Endothelial cell of umbilical vein (primary cell): Measurements from ENCODE around the gene NAP1L5. TPM values are rescaled to one million over a fixed set of nuclear protein-coding genes. Genes with fewer than 3 reads are reported as not detected.

ENCODE experiments used
- BruUV-seq: library from RNA; stranded (reverse); fragments of 400-500 nt; replicated peaks from 2 replicates; lab custom pipeline; 2021; lab: Mats Ljungman, UMichigan
- CTCF ChIA-PET: fragments of 300-600, 350-600 bp; sonication (Branson Sonifier 250); formaldehyde crosslinking; loops from one replicate; lab custom pipeline; 2021; ENCODE audit warnings: antibody characterized with exemption, inconsistent platforms; lab: Charles Lee
- POLR2A ChIA-PET: fragments of 300-600, 350-600 bp; sonication (Branson Sonifier 250); formaldehyde crosslinking; loops from one replicate; lab custom pipeline; 2021; ENCODE audit warnings: antibody characterized with exemption, inconsistent platforms; lab: Charles Lee
- DNase-seq: peaks from one replicate; pipeline ENCODE4 v3.0.0-alpha.2; 2011; ENCODE audit warnings: low read depth, low spot score
- FAIRE-seq: peaks from 2 replicates; lab custom pipeline; 2011; peaks lifted over from hg19 to GRCh38; lab: Jason Lieb, UNC
- H2AFZ ChIP-seq: 2 replicates; pipeline ENCODE4 v1.6.0; 2012; ENCODE audit warnings: low read depth, low read length, control low read depth, inconsistent platforms
- H3K27ac ChIP-seq: 2 replicates; pipeline ENCODE4 v1.5.1; 2011; ENCODE audit warnings: low read depth, mild to moderate bottlenecking, control low read depth, low read length, moderate library complexity; ENCODE audit not compliant: insufficient read depth
- H3K27me3 ChIP-seq, 2 experiments: 2 replicates each; pipeline versions ENCODE4 v1.6.0 to v1.6.1; 2011; ENCODE audit warnings: low read length in 2 of 2, mixed read lengths in 1 of 2; ENCODE audit not compliant: control insufficient read depth in 2 of 2, insufficient read depth in 2 of 2
- H3K36me3 ChIP-seq, 2 experiments: 2 replicates in 1 of 2; 3 replicates in 1 of 2; pipeline ENCODE4 v1.5.1; 2011; ENCODE audit warnings: low read length in 2 of 2, mild to moderate bottlenecking in 1 of 2, moderate library complexity in 1 of 2; ENCODE audit not compliant: control insufficient read depth in 2 of 2, insufficient read depth in 2 of 2; ENCODE audit errors: extremely low read depth in 1 of 2
- H3K4me1 ChIP-seq: 3 replicates; pipeline ENCODE4 v1.5.1; 2011; ENCODE audit warnings: mild to moderate bottlenecking, low read length; ENCODE audit not compliant: control insufficient read depth, insufficient read depth; ENCODE audit errors: extremely low read depth
- H3K4me2 ChIP-seq: 2 replicates; pipeline ENCODE4 v1.6.1; 2011; ENCODE audit warnings: low read length, control low read depth, mixed read lengths; ENCODE audit not compliant: insufficient read depth
- H3K4me3 ChIP-seq, 3 experiments: fragments of 200-600 bp in 1 of 3; sonication (generic), shearing (Covaris generic) in 1 of 3; replicated peaks in 1 of 3; 2 replicates each; pipeline ENCODE4 v1.5.1; 2011 to 2016; ENCODE audit warnings: control low read depth in 3 of 3, low read length in 3 of 3, mild to moderate bottlenecking in 2 of 3, inconsistent platforms in 1 of 3, low read depth in 1 of 3, moderate library complexity in 1 of 3; ENCODE audit not compliant: insufficient read depth in 1 of 3
- H3K79me2 ChIP-seq: 2 replicates; pipeline ENCODE4 v1.6.0; 2012; ENCODE audit warnings: low read length, inconsistent platforms; ENCODE audit not compliant: control insufficient read depth, insufficient read depth
- H3K9ac ChIP-seq: replicated peaks from 2 replicates; pipeline ENCODE3; 2011; ENCODE audit warnings: low read length, control low read depth; ENCODE audit not compliant: insufficient read depth; ENCODE audit errors: extremely low read depth
- H3K9me1 ChIP-seq: replicated peaks from 3 replicates; pipeline ENCODE4 v1.6.0; 2011; ENCODE audit warnings: mild to moderate bottlenecking, low read length; ENCODE audit not compliant: control insufficient read depth, insufficient read depth; ENCODE audit errors: extremely low read depth
- H3K9me3 ChIP-seq: replicated peaks from 2 replicates; pipeline ENCODE4 v1.5.1; 2012; ENCODE audit warnings: low read length, inconsistent platforms; ENCODE audit not compliant: control insufficient read depth, insufficient read depth
- H4K20me1 ChIP-seq: replicated peaks from 2 replicates; pipeline ENCODE3; 2011; ENCODE audit warnings: mild to moderate bottlenecking, low read length; ENCODE audit not compliant: control insufficient read depth, insufficient read depth; ENCODE audit errors: extremely low read depth
- CTCF ChIP-seq, 2 donors: IDR thresholded peaks; 1 replicate in 1 of 2; 2 replicates in 1 of 2; pipeline ENCODE4 v1.5.1; 2011; ENCODE audit warnings: low read length in 2 of 2, mild to moderate bottlenecking in 2 of 2, moderate library complexity in 2 of 2, control low read depth in 1 of 2, inconsistent platforms in 1 of 2, low read depth in 1 of 2; ENCODE audit not compliant: insufficient read depth in 1 of 2; ENCODE audit errors: extremely low read depth in 1 of 2
- EZH2 ChIP-seq: IDR thresholded peaks from 2 replicates; pipeline ENCODE4 v1.6.1; 2012; ENCODE audit warnings: borderline replicate concordance, low read depth, mild to moderate bottlenecking, moderate library complexity, low read length, inconsistent platforms; ENCODE audit not compliant: severe bottlenecking
- FOS ChIP-seq: IDR thresholded peaks from 2 replicates; pipeline ENCODE4 v1.6.1; 2011; ENCODE audit warnings: mild to moderate bottlenecking, low read length, moderate library complexity, borderline replicate concordance; ENCODE audit not compliant: insufficient read depth
- GATA2 ChIP-seq: IDR thresholded peaks from 2 replicates; pipeline ENCODE4 v1.7.0; 2011; ENCODE audit warnings: low read depth, mild to moderate bottlenecking, moderate library complexity, mixed read lengths, low read length; ENCODE audit not compliant: insufficient read length, insufficient read depth
- JUN ChIP-seq: IDR thresholded peaks from 2 replicates; pipeline ENCODE4 v1.6.1; 2011; ENCODE audit warnings: borderline replicate concordance, low read depth; ENCODE audit not compliant: insufficient read length, insufficient read depth
- MAX ChIP-seq: IDR thresholded peaks from 2 replicates; pipeline ENCODE4 v1.6.1; 2011; ENCODE audit not compliant: insufficient read depth, insufficient read length
- MYC ChIP-seq: IDR thresholded peaks from one replicate; pipeline ENCODE4 v1.6.1; 2011; ENCODE audit warnings: mild to moderate bottlenecking, low read depth, low read length
- POLR2A ChIP-seq: IDR thresholded peaks from 2 replicates; pipeline ENCODE4 v1.6.1; 2012; ENCODE audit warnings: low read depth, mild to moderate bottlenecking, control low read depth, low read length
- POLR2AphosphoS5 ChIP-seq: IDR thresholded peaks from 2 replicates; pipeline ENCODE4 v1.6.1; 2012; ENCODE audit warnings: low read depth, mild to moderate bottlenecking, control low read depth, low read length, moderate library complexity; ENCODE audit not compliant: insufficient read depth
- dilution Hi-C: fragments of 300-500 bp; cut with MboI; formaldehyde crosslinking; loops from one replicate; pipeline ENCODE4 v1.15.0; 2019; ENCODE audit warnings: low sequenced_read_pairs; ENCODE audit not compliant: extremely low pct_ligation_motif_present
- intact Hi-C: fragments of 100-400 bp; cut with micrococcal nuclease; formaldehyde crosslinking; loops from one replicate; pipeline ENCODE4 v1.10.0; 2022
- polyA plus RNA-seq, 4 experiments: library from polyadenylated mRNA; depleted of rRNA in 3 of 4; stranded (reverse) in 3 of 4; unstranded in 1 of 4; fragments of >200 nt; gene quantifications; 2 replicates each; pipeline versions ENCODE4 v1.2.1 to v1.2.3, GENCODE V29; 2011 to 2012; ENCODE audit warnings: missing spikeins in 1 of 4
- total RNA-seq: library from RNA; stranded (reverse); gene quantifications from 2 replicates; pipeline ENCODE4 v1.2.3, GENCODE V29; 2021

The NAP1L5 gene
- total and polyA plus RNA-seq, 2 donors (not counting 3 experiments of a cell fraction or from before 2014, with no cell fraction given) = 3.4 to 6.1 TPM

GRCh38 chr4:88745581-88746163 lies 48.0 kb upstream of the NAP1L5 start:
- no peak overlapping the region for H2AFZ ChIP-seq
- no peaks in the 10 kb centered on the region for H4K20me1 ChIP-seq
- dilution Hi-C loops = no loop called here
- intact Hi-C loops = no loop called here
- DNase-seq (no peak), FAIRE-seq (no peak)
- POLR2A ChIA-PET = no interaction called here
- H3K36me3 ChIP-seq = peaks cover 0 to 9% of the 10 kb centered on the region in 2 experiments
- H3K27me3 ChIP-seq = no peaks in the 10 kb centered on the region
- no peak overlapping the region for H3K9ac ChIP-seq
- no peak overlapping the region for H3K4me2 ChIP-seq
- no peak for TF ChIP-seq POLR2A
- no peak for TF ChIP-seq MYC
- no peak for TF ChIP-seq FOS
- TF ChIP-seq POLR2AphosphoS5 = no peak
- TF ChIP-seq EZH2 = no peak
- no peak for TF ChIP-seq CTCF (IDR thresholded peaks at IDR 0.05; ENCODE audit: extremely low read depth in 1 of 2, insufficient read depth in 1 of 2, low read depth in 1 of 2, low read length in 2 of 2)
- no peak for TF ChIP-seq MAX
- TF ChIP-seq GATA2 = no peak
- no peak for TF ChIP-seq JUN
- no peaks in the 10 kb centered on the region for H3K4me1 ChIP-seq
- no peak overlapping the region for H3K4me3 ChIP-seq
- H3K27ac ChIP-seq = no peak overlapping the region
- no TSS peak for BruUV-seq
- CTCF ChIA-PET = interaction anchor here (2.2 kb wide), 1 partner anchor 10 kb away, joined by 6 read pairs; no protein-coding TSS in a partner anchor
- no peaks in the 10 kb centered on the region for H3K9me1 ChIP-seq
- no peaks in the 10 kb centered on the region for H3K79me2 ChIP-seq
- H3K9me3 ChIP-seq = no peaks in the 10 kb centered on the region
